ENCODE results near the gene HDAC9.

Gene HDAC9

GRCh38 chr7:18494821-18495408 is 634 bp upstream of the HDAC9 start:
- peak in 2 of 3 experiments; percentile 59 to 87 for DNase-seq

- no peak for DNase-seq
Measured at GRCh38 chr7:18496341-18496700, 772 bp downstream of the HDAC9 start.

GRCh38 chr7:18497082-18497481 is 1.5 kb downstream of the HDAC9 start:
- DNase-seq, result peak in 2 of 3 experiments; percentile 36 to 74

- peak in 2 of 3 experiments; percentile 28 to 60 for DNase-seq
Measured at GRCh38 chr7:18497800-18498199, 2.3 kb downstream of the HDAC9 start.

- peak in 1 of 3 experiments; percentile 22 for DNase-seq
Measured at GRCh38 chr7:18498341-18498740, 2.8 kb downstream of the HDAC9 start.

GRCh38 chr7:18499407-18500177 is 4.0 kb downstream of the HDAC9 start:
- peak in 2 of 3 experiments; percentile 12 to 65 for DNase-seq

GRCh38 chr7:18503126-18503866 is 7.7 kb downstream of the HDAC9 start:
- no peak for DNase-seq

- no peak for DNase-seq
Measured at GRCh38 chr7:18504965-18505364, 9.4 kb downstream of the HDAC9 start.

GRCh38 chr7:18505870-18506460 is 10.4 kb downstream of the HDAC9 start:
- DNase-seq, result no peak

- peak in 1 of 3 experiments; percentile 17 for DNase-seq
Measured at GRCh38 chr7:18508443-18509427, 13.2 kb downstream of the HDAC9 start.

- no peak for DNase-seq
Measured at GRCh38 chr7:18509481-18509880, 13.9 kb downstream of the HDAC9 start.

GRCh38 chr7:18511351-18512140 is 16.0 kb downstream of the HDAC9 start:
- DNase-seq, result no peak

GRCh38 chr7:18513343-18513742 is 17.8 kb downstream of the HDAC9 start:
- DNase-seq, result no peak

- no peak for DNase-seq
Measured at GRCh38 chr7:18515067-18515466, 19.5 kb downstream of the HDAC9 start.

- no peak for DNase-seq
Measured at GRCh38 chr7:18517646-18518045, 22.1 kb downstream of the HDAC9 start.

- no peak for DNase-seq
Measured at GRCh38 chr7:18518555-18518954, 23.0 kb downstream of the HDAC9 start.

- DNase-seq, result no peak
Measured at GRCh38 chr7:18520450-18521235, 25.1 kb downstream of the HDAC9 start.

GRCh38 chr7:18521236-18521589 is 25.7 kb downstream of the HDAC9 start:
- no peak for DNase-seq

GRCh38 chr7:18521945-18522566 is 26.5 kb downstream of the HDAC9 start:
- DNase-seq, result peak in 2 of 3 experiments; percentile 18 to 79

- DNase-seq, result no peak
Measured at GRCh38 chr7:18524248-18524647, 28.7 kb downstream of the HDAC9 start.

Measured in NCI-H1417 (cell line).